Endodermal cell (in vitro differentiated cells): ENCODE measurements around the gene TIMM17A. TPM values are rescaled to one million over a fixed set of nuclear protein-coding genes. Genes with fewer than 3 reads are reported as not detected.

Experiments used
- DNase-seq: peaks from one replicate; pipeline ENCODE4 v3.0.0-alpha.2; 2017
- H3K27ac ChIP-seq: 2 replicates; pipeline ENCODE4 v1.5.1; 2013; ENCODE audit warnings: mild to moderate bottlenecking, low read depth, low read length, moderate library complexity
- H3K27me3 ChIP-seq: 2 replicates; pipeline ENCODE4 v1.6.1; 2013; ENCODE audit warnings: mild to moderate bottlenecking, low read length, moderate library complexity; ENCODE audit not compliant: insufficient read depth, control insufficient read depth, poor library complexity, severe bottlenecking
- H3K36me3 ChIP-seq: 2 replicates; pipeline ENCODE4 v1.7.0; 2013; ENCODE audit warnings: mild to moderate bottlenecking, low read length, moderate library complexity; ENCODE audit not compliant: control insufficient read depth, insufficient read depth
- H3K4me1 ChIP-seq: one replicate; pipeline ENCODE4 v1.7.0; 2013; ENCODE audit warnings: low read length; ENCODE audit not compliant: control insufficient read depth, insufficient read depth
- H3K4me3 ChIP-seq: 2 replicates; pipeline ENCODE4 v1.5.1; 2013; ENCODE audit warnings: mild to moderate bottlenecking, low read length, moderate library complexity
- H3K9ac ChIP-seq: 2 replicates; pipeline ENCODE4 v1.6.1; 2013; ENCODE audit warnings: mild to moderate bottlenecking, low read length, moderate library complexity; ENCODE audit not compliant: poor library complexity, severe bottlenecking; ENCODE audit errors: extremely low read depth
- H3K9me3 ChIP-seq: 2 replicates; pipeline ENCODE4 v1.6.1; 2013; ENCODE audit warnings: mild to moderate bottlenecking, low read length, moderate library complexity; ENCODE audit not compliant: control insufficient read depth
- H3K27ac Mint-ChIP-seq: 2 replicates; pipeline ENCODE4 v1.8.0; 2020; ENCODE audit warnings: mixed read lengths
- H3K27me3 Mint-ChIP-seq: 2 replicates; pipeline ENCODE4 v1.8.0; 2021; ENCODE audit warnings: mild to moderate bottlenecking, mixed read lengths; ENCODE audit not compliant: insufficient read depth
- H3K36me3 Mint-ChIP-seq: 2 replicates; pipeline ENCODE4 v1.8.0; 2020; ENCODE audit warnings: low read depth, mixed read lengths
- H3K4me1 Mint-ChIP-seq: 2 replicates; pipeline ENCODE4 v1.8.0; 2020; ENCODE audit warnings: mixed read lengths
- H3K4me3 Mint-ChIP-seq: 2 replicates; pipeline ENCODE4 v1.8.0; 2020; ENCODE audit warnings: mild to moderate bottlenecking, moderate library complexity, mixed read lengths
- H3K9me3 Mint-ChIP-seq: 2 replicates; pipeline ENCODE4 v1.8.0; 2020; ENCODE audit warnings: mild to moderate bottlenecking, mixed read lengths
- WGBS, 2 experiments: methylation state at CpG; one replicate each; pipeline versions ENCODE4 v1.1.5 to v1.1.7; 2013; ENCODE audit warnings: missing lambda C conversion rate in 2 of 2, mixed read lengths in 1 of 2; ENCODE audit not compliant: insufficient coverage in 1 of 2, insufficient read length in 1 of 2; 5-methylcytosine and 5-hydroxymethylcytosine counted together
- total RNA-seq, 2 donors: library from RNA; stranded (reverse); fragmentation: NEBNext Ultra II Directional in 1 of 2; extraction: Animal tissue kit (Norgen Biotek cat#: 25700) in 1 of 2; gene quantifications; 2 replicates in 1 of 2; 3 replicates in 1 of 2; pipeline ENCODE4 v1.2.1, GENCODE V29; 2021
- TF ChIP-seq, protein P1 (sequence below): fragments of 200-600 bp; sonication (generic); conservative IDR thresholded peaks from 2 replicates; pipeline ENCODE4 v1.5.0; 2021; ENCODE audit warnings: antibody characterized with exemption, mild to moderate bottlenecking

TIMM17A gene
- total RNA-seq, 2 donors from 2014 or later, result 41.7 to 47.4 TPM

DNA sequence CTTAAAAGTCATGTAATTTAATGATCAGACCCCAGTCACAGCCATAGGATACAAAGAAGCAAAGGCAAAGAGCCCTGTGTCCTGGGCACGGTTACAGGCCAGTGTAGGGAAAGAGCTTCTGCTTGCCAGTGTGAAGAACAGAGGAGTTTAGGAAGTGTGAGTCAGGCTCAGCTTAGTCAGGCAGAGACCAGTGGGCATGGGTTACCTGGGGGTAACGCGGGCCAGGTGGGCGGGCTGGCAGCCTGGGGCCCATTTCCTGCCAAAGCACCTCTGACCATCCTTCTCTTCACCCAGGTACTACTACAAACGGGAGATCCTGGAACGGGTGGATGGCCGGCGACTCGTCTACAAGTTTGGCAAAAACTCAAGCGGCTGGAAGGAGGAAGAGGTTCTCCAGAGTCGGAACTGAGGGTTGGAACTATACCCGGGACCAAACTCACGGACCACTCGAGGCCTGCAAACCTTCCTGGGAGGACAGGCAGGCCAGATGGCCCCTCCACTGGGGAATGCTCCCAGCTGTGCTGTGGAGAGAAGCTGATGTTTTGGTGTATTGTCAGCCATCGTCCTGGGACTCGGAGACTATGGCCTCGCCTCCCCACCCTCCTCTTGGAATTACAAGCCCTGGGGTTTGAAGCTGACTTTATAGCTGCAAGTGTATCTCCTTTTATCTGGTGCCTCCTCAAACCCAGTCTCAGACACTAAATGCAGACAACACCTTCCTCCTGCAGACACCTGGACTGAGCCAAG, 59.8 kb downstream of the TIMM17A start:
- Histone ChIP-seq H3K9me3 (no peaks in the 10 kb centered on the region), H3K9ac (no peak overlapping the region), H3K4me3 (no peak overlapping the region), H3K36me3 (peaks cover 7% of the 10 kb centered on the region), H3K4me1 (peaks cover 1% of the 10 kb centered on the region), H3K27me3 (no peaks in the 10 kb centered on the region), H3K27ac (no peak overlapping the region)
- no peak for DNase-seq
- Mint-ChIP-seq H3K4me3 (no peak overlapping the region), H3K27ac (no peak overlapping the region), H3K36me3 (peaks cover 23% of the 10 kb centered on the region), H3K9me3 (no peaks in the 10 kb centered on the region), H3K27me3 (no peaks in the 10 kb centered on the region), H3K4me1 (peaks cover 33% of the 10 kb centered on the region)
- TF ChIP-seq, protein P1, sequence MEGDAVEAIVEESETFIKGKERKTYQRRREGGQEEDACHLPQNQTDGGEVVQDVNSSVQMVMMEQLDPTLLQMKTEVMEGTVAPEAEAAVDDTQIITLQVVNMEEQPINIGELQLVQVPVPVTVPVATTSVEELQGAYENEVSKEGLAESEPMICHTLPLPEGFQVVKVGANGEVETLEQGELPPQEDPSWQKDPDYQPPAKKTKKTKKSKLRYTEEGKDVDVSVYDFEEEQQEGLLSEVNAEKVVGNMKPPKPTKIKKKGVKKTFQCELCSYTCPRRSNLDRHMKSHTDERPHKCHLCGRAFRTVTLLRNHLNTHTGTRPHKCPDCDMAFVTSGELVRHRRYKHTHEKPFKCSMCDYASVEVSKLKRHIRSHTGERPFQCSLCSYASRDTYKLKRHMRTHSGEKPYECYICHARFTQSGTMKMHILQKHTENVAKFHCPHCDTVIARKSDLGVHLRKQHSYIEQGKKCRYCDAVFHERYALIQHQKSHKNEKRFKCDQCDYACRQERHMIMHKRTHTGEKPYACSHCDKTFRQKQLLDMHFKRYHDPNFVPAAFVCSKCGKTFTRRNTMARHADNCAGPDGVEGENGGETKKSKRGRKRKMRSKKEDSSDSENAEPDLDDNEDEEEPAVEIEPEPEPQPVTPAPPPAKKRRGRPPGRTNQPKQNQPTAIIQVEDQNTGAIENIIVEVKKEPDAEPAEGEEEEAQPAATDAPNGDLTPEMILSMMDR, result no peak
- WGBS, 2 experiments, result 94% methylated on average over 12 to 17 of the region's 17 CpGs

DNA sequence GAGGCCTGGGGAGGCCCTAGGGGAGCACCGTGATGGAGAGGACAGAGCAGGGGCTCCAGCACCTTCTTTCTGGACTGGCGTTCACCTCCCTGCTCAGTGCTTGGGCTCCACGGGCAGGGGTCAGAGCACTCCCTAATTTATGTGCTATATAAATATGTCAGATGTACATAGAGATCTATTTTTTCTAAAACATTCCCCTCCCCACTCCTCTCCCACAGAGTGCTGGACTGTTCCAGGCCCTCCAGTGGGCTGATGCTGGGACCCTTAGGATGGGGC, 60.3 kb downstream of the TIMM17A start:
- Histone ChIP-seq H3K4me1 (no peaks in the 10 kb centered on the region), H3K36me3 (peaks cover 7% of the 10 kb centered on the region), H3K27ac (no peak overlapping the region), H3K4me3 (no peak overlapping the region), H3K9me3 (no peaks in the 10 kb centered on the region), H3K9ac (no peak overlapping the region), H3K27me3 (no peaks in the 10 kb centered on the region)
- DNase-seq, result no peak
- no peak overlapping the region for H3K27ac Mint-ChIP-seq
- 100% methylated on average over 2 of the region's 3 CpGs; no CpG with 5 or more reads in 1 of the 2 experiments for WGBS, 2 experiments
- peaks cover 23% of the 10 kb centered on the region for H3K36me3 Mint-ChIP-seq
- peaks cover 30% of the 10 kb centered on the region for H3K4me1 Mint-ChIP-seq
- TF ChIP-seq, protein P1, result no peak
- H3K4me3 Mint-ChIP-seq, result no peak overlapping the region
- H3K27me3 Mint-ChIP-seq, result no peaks in the 10 kb centered on the region
- no peaks in the 10 kb centered on the region for H3K9me3 Mint-ChIP-seq

DNA sequence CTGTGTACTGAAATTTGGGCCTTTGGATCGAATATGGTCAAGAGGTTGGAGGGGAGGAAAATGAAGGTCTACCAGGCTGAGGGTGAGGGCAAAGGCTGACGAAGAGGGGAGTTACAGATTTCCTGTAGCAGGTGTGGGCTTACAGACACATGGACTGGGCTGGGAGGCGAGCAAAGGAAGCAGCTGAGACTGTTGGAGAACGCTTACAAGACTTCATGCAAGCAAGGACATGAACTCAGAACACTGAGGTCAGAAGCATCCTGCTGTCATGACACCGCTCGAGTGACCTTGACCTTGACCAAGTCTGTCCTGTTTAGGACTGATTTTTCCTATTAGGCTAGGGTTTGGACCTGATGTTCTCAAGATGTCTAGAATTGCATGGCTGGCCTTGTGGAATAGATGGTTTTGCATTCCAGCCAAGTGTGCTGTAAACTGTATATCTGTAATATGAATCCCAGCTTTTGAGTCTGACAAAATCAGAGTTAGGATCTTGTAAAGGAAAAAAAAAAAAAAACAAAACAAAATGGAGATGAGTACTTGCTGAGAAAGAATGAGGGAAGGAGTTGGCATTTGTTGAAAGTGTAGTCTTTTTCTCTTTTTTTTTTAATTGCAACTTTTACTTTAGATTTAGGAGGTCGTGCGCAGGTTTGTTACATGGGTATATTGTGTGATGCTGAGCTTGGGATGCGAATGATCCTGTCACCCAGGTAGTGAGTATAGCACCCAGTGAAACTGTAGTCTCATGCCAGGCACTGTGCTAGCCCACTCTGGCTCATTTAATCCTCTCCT, 60.9 kb downstream of the TIMM17A start:
- no peak overlapping the region for H3K4me3 ChIP-seq
- no peaks in the 10 kb centered on the region for H3K9me3 Mint-ChIP-seq
- H3K27ac ChIP-seq, result no peak overlapping the region
- H3K4me3 Mint-ChIP-seq, result no peak overlapping the region
- H3K9me3 ChIP-seq, result no peaks in the 10 kb centered on the region
- H3K27me3 ChIP-seq, result no peaks in the 10 kb centered on the region
- H3K36me3 ChIP-seq, result peaks cover 7% of the 10 kb centered on the region
- H3K27me3 Mint-ChIP-seq, result no peaks in the 10 kb centered on the region
- DNase-seq, result no peak
- 90 to 92% methylated on average over 9 of the region's 9 CpGs for WGBS, 2 experiments
- no peaks in the 10 kb centered on the region for H3K4me1 ChIP-seq
- TF ChIP-seq, protein P1, result no peak
- peaks cover 23% of the 10 kb centered on the region for H3K36me3 Mint-ChIP-seq
- peaks cover 23% of the 10 kb centered on the region for H3K4me1 Mint-ChIP-seq
- H3K27ac Mint-ChIP-seq, result no peak overlapping the region
- no peak overlapping the region for H3K9ac ChIP-seq
